ENCODE measurements around the gene TMEM219.
"Not testable (repeated sequence)": the region's sequence is repeated elsewhere in the genome, so short reads cannot be mapped to it uniquely, and the experiment has no call there.

TMEM219 gene

GRCh38 chr16:29925781-29926710 is 35.8 kb upstream of the TMEM219 start, which contains the start of gene KCTD13:
KCTD13 (minus strand) TSS chr16:29926226; CDS start chr16:29926033, 193 bp downstream.
- H3K4me1 ChIP-seq (ENCODE audit: insufficient read depth, low read length) = peaks cover 20% of the 10 kb centered on the region
- H3K36me3 ChIP-seq (ENCODE audit: insufficient read depth, low read length) = peaks cover 14% of the 10 kb centered on the region
- H3K27me3 ChIP-seq (ENCODE audit: control insufficient read depth in 1 of 2, insufficient read depth in 2 of 2, low read length in 2 of 2) = no peaks in the 10 kb centered on the region
- H3K9me3 ChIP-seq (ENCODE audit: low read length) = no peaks in the 10 kb centered on the region
- peak within 1 kb of the TSS; percentile 73 for H3K9ac ChIP-seq (ENCODE audit: low read length)
- H3K4me3 ChIP-seq (ENCODE audit: low read depth in 1 of 2, low read length in 2 of 2) = peak within 1 kb of the TSS; percentile 77 to 78
- H3K27ac ChIP-seq (ENCODE audit: low read depth, low read length) = peak within 1 kb of the TSS; percentile 96

GRCh38 chr16:29926711-29927052 is 35.2 kb upstream of the TMEM219 start:
- peaks cover 9% of the 10 kb centered on the region for H3K36me3 ChIP-seq (ENCODE audit: insufficient read depth, low read length)
- no peaks in the 10 kb centered on the region for H3K27me3 ChIP-seq (ENCODE audit: control insufficient read depth in 1 of 2, insufficient read depth in 2 of 2, low read length in 2 of 2)
- peak overlapping the region; percentile 96 for H3K27ac ChIP-seq (ENCODE audit: low read depth, low read length)
- peak overlapping the region; percentile 37 for H3K9ac ChIP-seq (ENCODE audit: low read length)
- peak overlapping the region; percentile 77 to 78 for H3K4me3 ChIP-seq (ENCODE audit: low read depth in 1 of 2, low read length in 2 of 2)
- peaks cover 20% of the 10 kb centered on the region for H3K4me1 ChIP-seq (ENCODE audit: insufficient read depth, low read length)
- no peaks in the 10 kb centered on the region for H3K9me3 ChIP-seq (ENCODE audit: low read length)

DNA sequence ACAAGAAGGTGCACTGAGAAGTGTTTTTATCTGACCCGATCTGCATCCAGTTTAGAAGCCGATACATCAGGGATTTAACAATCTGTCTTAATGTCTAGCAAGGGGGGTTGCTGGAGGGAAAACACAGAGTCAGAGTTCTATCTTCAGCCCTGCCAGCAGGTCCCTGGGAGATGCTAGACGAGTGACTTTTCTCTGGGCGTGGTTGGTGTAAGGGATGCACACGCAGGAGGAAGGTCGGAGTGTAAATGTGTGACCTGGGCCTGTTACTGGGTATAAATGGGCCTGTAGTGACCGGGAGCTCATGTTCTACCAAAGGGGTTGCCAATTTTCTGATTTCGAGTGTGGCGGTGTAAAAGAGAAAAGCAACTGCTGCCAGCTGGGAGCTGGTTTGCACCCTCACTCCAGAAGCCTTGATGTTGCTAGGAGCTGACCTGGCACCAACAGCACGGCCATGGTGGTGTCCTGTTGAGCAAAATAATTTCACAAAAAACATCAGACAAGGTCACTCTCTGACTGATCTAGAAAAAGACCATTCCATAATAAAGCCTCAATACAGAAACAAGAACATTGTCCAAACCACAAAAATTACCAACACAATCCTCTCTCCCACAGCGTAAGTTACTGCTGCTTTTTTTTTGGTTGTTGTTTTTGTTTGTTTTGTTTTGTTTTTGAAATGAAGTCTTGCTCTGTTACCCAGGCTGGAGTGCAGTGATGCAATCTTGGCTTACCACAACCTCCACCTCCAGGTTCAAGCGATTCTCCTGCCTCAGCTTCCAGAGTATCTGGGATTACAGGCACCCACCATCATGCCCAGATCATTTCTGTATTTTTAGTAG is 34.6 kb upstream of the TMEM219 start:
- Histone ChIP-seq H3K4me1 (ENCODE audit: insufficient read depth, low read length) (peaks cover 20% of the 10 kb centered on the region), H3K4me3 (ENCODE audit: low read depth in 1 of 2, low read length in 2 of 2) (peak overlapping the region; percentile 77 to 78), H3K27me3 (ENCODE audit: control insufficient read depth in 1 of 2, insufficient read depth in 2 of 2, low read length in 2 of 2) (no peaks in the 10 kb centered on the region), H3K9me3 (ENCODE audit: low read length) (no peaks in the 10 kb centered on the region), H3K36me3 (ENCODE audit: insufficient read depth, low read length) (peaks cover 3% of the 10 kb centered on the region), H3K9ac (ENCODE audit: low read length) (peak overlapping the region; percentile 37), H3K27ac (ENCODE audit: low read depth, low read length) (peak overlapping the region; percentile 96)

DNA sequence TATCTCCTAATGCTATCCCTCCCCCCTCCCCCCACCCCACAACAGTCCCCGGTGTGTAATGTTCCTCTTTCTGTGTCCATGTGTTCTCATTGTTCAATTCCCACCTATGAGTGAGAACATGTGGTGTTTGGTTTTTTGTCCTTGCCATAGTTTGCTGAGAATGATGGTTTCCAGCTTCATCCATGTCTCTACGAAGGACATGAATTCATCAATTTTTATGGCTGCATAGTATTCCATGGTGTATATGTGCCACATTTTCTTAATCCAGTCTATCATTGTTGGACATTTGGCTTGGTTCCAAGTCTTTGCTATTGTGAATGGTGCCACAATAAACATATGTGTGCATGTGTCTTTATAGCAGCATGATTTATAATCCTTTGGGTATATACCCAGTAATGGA is 30.1 kb upstream of the TMEM219 start:
- not testable (repeated sequence) for H3K4me3 ChIP-seq (ENCODE audit: low read depth in 1 of 2, low read length in 2 of 2)

DNA sequence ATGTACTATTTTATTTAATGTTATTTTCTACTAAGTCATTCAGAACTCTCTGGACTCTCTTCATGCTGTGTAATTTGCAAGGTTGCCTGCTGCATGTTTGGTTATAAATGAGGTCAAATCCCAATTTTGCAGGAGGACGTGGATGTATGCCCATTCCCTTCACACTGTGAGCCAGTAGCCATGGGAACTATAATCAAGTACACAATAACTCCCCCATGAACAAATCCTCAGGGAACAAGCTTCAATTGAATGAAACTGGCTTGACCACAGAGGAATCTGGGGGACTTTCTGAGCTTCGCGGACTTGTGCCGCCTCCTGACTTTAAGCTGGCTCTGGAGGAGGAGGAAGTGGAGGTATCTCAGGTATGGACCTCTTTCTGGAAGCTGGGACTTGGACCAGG is 21.2 kb upstream of the TMEM219 start:
- Histone ChIP-seq H3K27me3 (ENCODE audit: control insufficient read depth in 1 of 2, insufficient read depth in 2 of 2, low read length in 2 of 2) (no peaks in the 10 kb centered on the region), H3K9ac (ENCODE audit: low read length) (no peak overlapping the region), H3K9me3 (ENCODE audit: low read length) (no peaks in the 10 kb centered on the region), H3K4me1 (ENCODE audit: insufficient read depth, low read length) (peaks cover 13% of the 10 kb centered on the region), H3K36me3 (ENCODE audit: insufficient read depth, low read length) (no peaks in the 10 kb centered on the region), H3K27ac (ENCODE audit: low read depth, low read length) (no peak overlapping the region), H3K4me3 (ENCODE audit: low read depth in 1 of 2, low read length in 2 of 2) (no peak overlapping the region)

More for the DNA sequence above, 30.1 kb upstream of the TMEM219 start:
- H3K9ac ChIP-seq (ENCODE audit: low read length); H3K36me3 ChIP-seq (ENCODE audit: insufficient read depth, low read length); H3K9me3 ChIP-seq (ENCODE audit: low read length); H3K27ac ChIP-seq (ENCODE audit: low read depth, low read length); H3K4me1 ChIP-seq (ENCODE audit: insufficient read depth, low read length); H3K27me3 ChIP-seq (ENCODE audit: control insufficient read depth in 1 of 2, insufficient read depth in 2 of 2, low read length in 2 of 2): not testable (repeated sequence)

DNA sequence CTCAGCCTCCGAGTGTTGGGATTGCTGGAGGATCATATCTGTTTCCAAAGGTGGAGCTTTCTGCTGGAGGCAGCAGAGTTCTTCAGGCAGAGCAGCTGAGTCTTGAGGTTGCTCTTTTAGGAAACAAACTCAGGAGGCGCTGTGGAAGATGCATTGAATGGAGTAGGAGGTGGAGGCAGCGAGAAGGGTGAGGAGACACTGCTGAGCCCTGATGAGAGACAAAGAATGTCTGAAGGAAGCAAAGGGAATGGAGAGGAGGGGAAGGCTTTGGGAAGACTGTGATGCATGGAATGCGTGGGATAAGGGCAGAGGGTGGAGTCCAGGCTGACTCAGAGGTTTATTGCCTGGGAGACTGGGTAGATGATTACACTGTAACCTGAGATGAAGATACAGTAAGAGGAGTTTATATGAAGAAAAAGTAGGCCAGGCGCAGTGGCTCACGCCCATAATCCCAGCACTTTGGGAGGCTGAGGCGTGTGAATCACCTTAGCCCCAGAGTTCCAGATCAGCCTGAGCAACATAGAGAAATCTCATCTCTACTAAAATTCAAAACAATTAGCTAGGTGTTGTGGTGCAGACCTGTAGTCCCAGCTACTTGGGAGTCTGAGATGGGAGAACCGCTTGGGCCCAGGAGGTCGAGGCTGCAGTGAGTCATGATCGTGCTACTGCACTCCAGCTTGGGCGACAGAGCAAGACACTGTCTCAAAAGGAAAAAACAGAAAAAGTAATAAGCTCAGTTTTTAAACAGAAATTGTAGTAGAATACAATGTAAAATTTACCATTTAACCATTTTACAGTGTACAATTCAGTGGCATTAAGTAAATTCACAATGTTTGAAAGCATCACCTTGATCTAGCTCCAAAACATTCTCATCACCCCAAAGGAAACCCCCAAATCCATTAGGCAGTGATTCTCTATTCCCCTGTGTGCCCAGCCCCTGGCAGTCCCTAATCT is 17.8 kb upstream of the TMEM219 start:
- no peak overlapping the region for H3K4me3 ChIP-seq (ENCODE audit: low read depth in 1 of 2, low read length in 2 of 2)
- no peaks in the 10 kb centered on the region for H3K36me3 ChIP-seq (ENCODE audit: insufficient read depth, low read length)
- H3K27ac ChIP-seq (ENCODE audit: low read depth, low read length) = peak overlapping the region; percentile 52
- H3K4me1 ChIP-seq (ENCODE audit: insufficient read depth, low read length) = peaks cover 13% of the 10 kb centered on the region
- no peak overlapping the region for H3K9ac ChIP-seq (ENCODE audit: low read length)
- H3K9me3 ChIP-seq (ENCODE audit: low read length) = no peaks in the 10 kb centered on the region
- H3K27me3 ChIP-seq (ENCODE audit: control insufficient read depth in 1 of 2, insufficient read depth in 2 of 2, low read length in 2 of 2) = no peaks in the 10 kb centered on the region

DNA sequence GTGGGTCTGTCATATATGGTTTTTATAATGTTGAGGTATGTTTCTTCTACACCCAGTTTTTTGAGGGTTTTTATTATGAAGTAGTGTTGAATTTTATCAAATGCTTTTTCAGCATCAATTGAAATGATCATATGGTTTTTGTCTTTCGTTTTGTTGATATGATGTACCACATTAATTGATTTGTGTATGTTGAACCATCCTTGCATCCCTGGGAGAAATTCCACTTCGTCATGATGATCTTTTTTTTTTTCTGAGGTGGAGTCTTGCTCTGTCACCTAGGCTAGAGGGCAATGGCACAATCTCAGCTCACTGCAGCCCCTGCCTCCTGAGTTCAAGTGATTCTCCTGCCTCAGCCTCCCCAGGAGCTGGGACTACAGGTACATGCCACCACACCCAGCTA is 14.0 kb upstream of the TMEM219 start:
- Histone ChIP-seq H3K36me3 (ENCODE audit: insufficient read depth, low read length) (no peaks in the 10 kb centered on the region), H3K9ac (ENCODE audit: low read length) (no peak overlapping the region), H3K27me3 (ENCODE audit: control insufficient read depth in 1 of 2, insufficient read depth in 2 of 2, low read length in 2 of 2) (no peaks in the 10 kb centered on the region), H3K4me3 (ENCODE audit: low read depth in 1 of 2, low read length in 2 of 2) (no peak overlapping the region), H3K27ac (ENCODE audit: low read depth, low read length) (no peak overlapping the region), H3K4me1 (ENCODE audit: insufficient read depth, low read length) (peaks cover 13% of the 10 kb centered on the region), H3K9me3 (ENCODE audit: low read length) (no peaks in the 10 kb centered on the region)

DNA sequence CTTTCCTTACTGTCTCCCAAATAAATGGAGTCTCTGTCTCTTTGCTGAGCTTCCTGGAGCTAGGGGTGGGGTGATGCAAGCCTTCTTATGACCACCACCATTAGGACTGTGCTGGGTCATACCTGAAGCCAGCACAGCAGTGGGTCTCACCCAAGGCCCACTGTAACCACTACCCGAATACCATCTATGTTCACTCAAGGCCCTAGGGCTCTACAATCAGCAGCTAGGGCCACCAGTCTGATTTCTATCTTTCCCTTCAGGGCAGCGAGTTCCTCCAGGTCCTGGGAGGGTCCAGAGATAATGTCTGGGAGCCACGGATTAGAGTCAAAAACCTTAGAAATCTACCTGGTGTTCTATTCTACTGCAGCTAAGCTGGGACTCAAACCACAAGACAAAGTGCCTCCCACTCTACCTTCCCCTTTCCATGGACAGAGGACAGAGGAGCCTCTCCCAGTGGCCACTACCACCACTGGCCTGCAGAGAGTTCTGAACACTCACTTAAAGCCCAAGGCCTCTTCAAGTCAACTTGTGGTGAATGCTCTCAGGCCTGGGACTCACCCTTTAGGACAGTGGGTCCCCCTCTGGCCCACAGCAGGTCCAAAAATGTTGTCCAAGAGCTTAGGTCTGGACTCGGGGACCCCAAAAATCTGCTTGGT is 10.9 kb upstream of the TMEM219 start:
- no peak overlapping the region for H3K4me3 ChIP-seq (ENCODE audit: low read depth in 1 of 2, low read length in 2 of 2)
- H3K27ac ChIP-seq (ENCODE audit: low read depth, low read length) = no peak overlapping the region
- H3K4me1 ChIP-seq (ENCODE audit: insufficient read depth, low read length) = no peaks in the 10 kb centered on the region
- no peaks in the 10 kb centered on the region for H3K36me3 ChIP-seq (ENCODE audit: insufficient read depth, low read length)
- H3K9me3 ChIP-seq (ENCODE audit: low read length) = no peaks in the 10 kb centered on the region
- no peak overlapping the region for H3K9ac ChIP-seq (ENCODE audit: low read length)
- no peaks in the 10 kb centered on the region for H3K27me3 ChIP-seq (ENCODE audit: control insufficient read depth in 1 of 2, insufficient read depth in 2 of 2, low read length in 2 of 2)

DNA sequence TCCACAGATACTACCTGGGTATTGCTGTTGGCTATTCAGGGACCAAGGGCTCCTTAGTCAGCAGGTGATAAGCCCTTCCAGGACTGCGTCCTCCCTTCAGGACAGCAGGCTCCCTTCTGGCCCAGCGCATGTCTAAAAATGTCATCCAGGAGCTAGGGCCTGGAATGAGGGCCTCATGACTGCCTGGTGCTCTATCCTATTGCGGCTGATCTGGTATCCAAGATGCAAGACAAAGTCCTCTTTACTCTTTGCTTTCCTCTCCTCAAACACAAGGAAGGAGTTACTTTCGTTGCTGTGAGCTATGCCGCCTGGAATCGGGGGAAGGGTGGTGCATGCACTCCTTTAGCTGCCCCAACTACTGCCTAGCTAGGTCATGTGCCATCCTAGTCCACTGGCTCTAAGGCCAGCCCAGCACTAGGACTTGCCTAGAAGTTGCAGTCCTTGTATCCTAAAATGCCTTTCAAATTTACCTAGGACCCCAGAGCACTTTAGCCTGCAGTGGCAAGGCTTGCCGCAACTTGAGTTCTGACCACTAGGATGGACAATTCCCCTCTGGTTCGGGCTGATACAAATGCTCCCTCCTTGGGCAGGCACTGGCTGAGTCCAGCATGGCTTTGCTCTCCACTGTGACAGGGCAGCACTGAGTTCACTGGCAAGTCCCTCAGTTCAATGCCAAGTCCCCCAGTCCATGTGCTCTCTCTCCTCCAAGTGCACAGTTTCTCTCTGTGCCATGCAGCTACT is 10.1 kb upstream of the TMEM219 start:
- H3K9ac ChIP-seq (ENCODE audit: low read length) = no peak overlapping the region
- H3K4me1 ChIP-seq (ENCODE audit: insufficient read depth, low read length) = no peaks in the 10 kb centered on the region
- no peak overlapping the region for H3K27ac ChIP-seq (ENCODE audit: low read depth, low read length)
- H3K27me3 ChIP-seq (ENCODE audit: control insufficient read depth in 1 of 2, insufficient read depth in 2 of 2, low read length in 2 of 2) = no peaks in the 10 kb centered on the region
- H3K36me3 ChIP-seq (ENCODE audit: insufficient read depth, low read length) = no peaks in the 10 kb centered on the region
- no peak overlapping the region for H3K4me3 ChIP-seq (ENCODE audit: low read depth in 1 of 2, low read length in 2 of 2)
- no peaks in the 10 kb centered on the region for H3K9me3 ChIP-seq (ENCODE audit: low read length)

GRCh38 chr16:29958756-29959155 is 3.1 kb upstream of the TMEM219 start:
- H3K4me3 ChIP-seq (ENCODE audit: low read depth in 1 of 2, low read length in 2 of 2) = no peak overlapping the region
- no peaks in the 10 kb centered on the region for H3K9me3 ChIP-seq (ENCODE audit: low read length)
- no peak overlapping the region for H3K27ac ChIP-seq (ENCODE audit: low read depth, low read length)
- H3K27me3 ChIP-seq (ENCODE audit: control insufficient read depth in 1 of 2, insufficient read depth in 2 of 2, low read length in 2 of 2) = no peaks in the 10 kb centered on the region
- H3K9ac ChIP-seq (ENCODE audit: low read length) = no peak overlapping the region
- no peaks in the 10 kb centered on the region for H3K36me3 ChIP-seq (ENCODE audit: insufficient read depth, low read length)
- peaks cover 17% of the 10 kb centered on the region for H3K4me1 ChIP-seq (ENCODE audit: insufficient read depth, low read length)
